ENCODE measurements around the gene INTS4.
"Not testable (repeated sequence)": the region's sequence is repeated elsewhere in the genome, so short reads cannot be mapped to it uniquely, and the experiment has no call there.

The INTS4 gene

GRCh38 chr11:77890100-77890614, 104.3 kb downstream of the INTS4 start:
- peak; percentile 17; the same call in 1 of the 3 replicates for ATAC-seq (ENCODE audit: low read depth)
- H3K4me1 ChIP-seq (ENCODE audit: insufficient read depth, poor library complexity, severe bottlenecking); H3K9me3 ChIP-seq (ENCODE audit: severe bottlenecking); H3K27me3 ChIP-seq (ENCODE audit: insufficient read depth, poor library complexity, severe bottlenecking); H3K27ac ChIP-seq (ENCODE audit: poor library complexity, severe bottlenecking); DNase-seq (ENCODE audit: low spot score); H3K4me3 ChIP-seq (ENCODE audit: severe bottlenecking); H3K36me3 ChIP-seq (ENCODE audit: low read depth): not testable (repeated sequence)

DNA sequence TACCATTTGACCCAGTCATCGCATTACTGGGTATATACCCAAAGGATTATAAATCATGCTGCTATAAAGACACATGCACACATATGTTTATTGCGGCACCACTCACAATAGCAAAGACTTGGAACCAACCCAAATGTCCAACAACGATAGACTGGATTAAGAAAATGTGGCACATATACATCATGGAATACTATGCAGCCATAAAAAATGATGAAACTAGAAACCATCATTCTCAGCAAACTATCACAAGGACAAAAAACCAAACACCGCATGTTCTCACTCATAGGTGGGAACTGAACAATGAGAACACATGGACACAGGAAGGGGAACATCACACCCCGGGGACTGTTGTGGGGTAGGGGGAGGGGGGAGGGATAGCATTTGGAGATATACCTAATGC, 105.4 kb downstream of the INTS4 start:
- not testable (repeated sequence) for ATAC-seq (ENCODE audit: low read depth); H3K9me3 ChIP-seq (ENCODE audit: severe bottlenecking); H3K27ac ChIP-seq (ENCODE audit: poor library complexity, severe bottlenecking); H3K4me1 ChIP-seq (ENCODE audit: insufficient read depth, poor library complexity, severe bottlenecking); H3K36me3 ChIP-seq (ENCODE audit: low read depth); H3K27me3 ChIP-seq (ENCODE audit: insufficient read depth, poor library complexity, severe bottlenecking); H3K4me3 ChIP-seq (ENCODE audit: severe bottlenecking); DNase-seq (ENCODE audit: low spot score)

DNA sequence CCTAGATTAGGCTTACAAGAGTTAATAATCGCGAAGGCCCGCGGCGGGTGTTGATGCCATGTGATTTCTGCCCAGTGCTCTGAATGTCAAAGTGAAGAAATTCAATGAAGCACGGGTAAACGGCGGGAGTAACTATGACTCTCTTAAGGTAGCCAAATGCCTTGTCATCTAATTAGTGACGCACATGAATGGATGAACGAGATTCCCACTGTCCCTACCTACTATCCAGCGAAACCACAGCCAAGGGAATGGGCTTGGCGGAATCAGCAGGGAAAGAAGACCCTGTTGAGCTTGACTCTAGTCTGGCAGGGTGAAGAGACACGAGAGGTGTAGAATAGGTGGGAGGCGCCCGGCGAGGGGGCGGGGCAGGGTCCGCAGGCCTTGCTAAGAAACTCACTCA, 108.1 kb downstream of the INTS4 start:
- Histone ChIP-seq H3K4me1 (ENCODE audit: insufficient read depth, poor library complexity, severe bottlenecking) (no peaks in the 10 kb centered on the region), H3K27ac (ENCODE audit: poor library complexity, severe bottlenecking) (no peak overlapping the region), H3K9me3 (ENCODE audit: severe bottlenecking) (no peaks in the 10 kb centered on the region), H3K4me3 (ENCODE audit: severe bottlenecking) (no peak overlapping the region), H3K27me3 (ENCODE audit: insufficient read depth, poor library complexity, severe bottlenecking) (no peaks in the 10 kb centered on the region), H3K36me3 (ENCODE audit: low read depth) (peaks cover 4% of the 10 kb centered on the region; the same call in 1 of the 2 replicates)
- no peak for DNase-seq (ENCODE audit: low spot score)
- no peak for TF ChIP-seq CTCF (IDR thresholded peaks at IDR 0.05; ENCODE audit: poor library complexity, severe bottlenecking)
- no peak for ATAC-seq (ENCODE audit: low read depth)

GRCh38 chr11:77884829-77885190, 109.7 kb downstream of the INTS4 start:
- DNase-seq (ENCODE audit: low spot score) = no peak
- Histone ChIP-seq H3K4me1 (ENCODE audit: insufficient read depth, poor library complexity, severe bottlenecking) (no peaks in the 10 kb centered on the region), H3K27me3 (ENCODE audit: insufficient read depth, poor library complexity, severe bottlenecking) (no peaks in the 10 kb centered on the region), H3K9me3 (ENCODE audit: severe bottlenecking) (no peaks in the 10 kb centered on the region), H3K36me3 (ENCODE audit: low read depth) (peaks cover 7% of the 10 kb centered on the region; the same call in 1 of the 2 replicates), H3K27ac (ENCODE audit: poor library complexity, severe bottlenecking) (no peak overlapping the region), H3K4me3 (ENCODE audit: severe bottlenecking) (no peak overlapping the region)
- no peak for ATAC-seq (ENCODE audit: low read depth)
- TF ChIP-seq CTCF (IDR thresholded peaks at IDR 0.05; ENCODE audit: poor library complexity, severe bottlenecking) = no peak

GRCh38 chr11:77884186-77884828, 110.2 kb downstream of the INTS4 start:
- Histone ChIP-seq H3K27me3 (ENCODE audit: insufficient read depth, poor library complexity, severe bottlenecking) (no peaks in the 10 kb centered on the region), H3K9me3 (ENCODE audit: severe bottlenecking) (no peaks in the 10 kb centered on the region), H3K36me3 (ENCODE audit: low read depth) (peaks cover 3% of the 10 kb centered on the region; the same call in 1 of the 2 replicates), H3K4me1 (ENCODE audit: insufficient read depth, poor library complexity, severe bottlenecking) (no peaks in the 10 kb centered on the region), H3K4me3 (ENCODE audit: severe bottlenecking) (no peak overlapping the region), H3K27ac (ENCODE audit: poor library complexity, severe bottlenecking) (no peak overlapping the region)
- DNase-seq (ENCODE audit: low spot score) = no peak
- ATAC-seq (ENCODE audit: low read depth) = no peak
- no peak for TF ChIP-seq CTCF (IDR thresholded peaks at IDR 0.05; ENCODE audit: poor library complexity, severe bottlenecking)

GRCh38 chr11:77883775-77884174, 110.7 kb downstream of the INTS4 start:
- no peak overlapping the region for H3K4me3 ChIP-seq (ENCODE audit: severe bottlenecking)
- no peak overlapping the region for H3K27ac ChIP-seq (ENCODE audit: poor library complexity, severe bottlenecking)
- H3K9me3 ChIP-seq (ENCODE audit: severe bottlenecking) = no peaks in the 10 kb centered on the region
- DNase-seq (ENCODE audit: low spot score) (no peak), ATAC-seq (ENCODE audit: low read depth) (no peak)
- no peaks in the 10 kb centered on the region for H3K27me3 ChIP-seq (ENCODE audit: insufficient read depth, poor library complexity, severe bottlenecking)
- TF ChIP-seq CTCF (IDR thresholded peaks at IDR 0.05; ENCODE audit: poor library complexity, severe bottlenecking) = no peak
- H3K36me3 ChIP-seq (ENCODE audit: low read depth) = 0 out of 2 replicates have a peak, but pooled peaks cover 6% of the 10 kb centered on the region
- no peaks in the 10 kb centered on the region for H3K4me1 ChIP-seq (ENCODE audit: insufficient read depth, poor library complexity, severe bottlenecking)
